ENCODE measurements around the gene FICD.

GRCh38 chr12:108477055-108477880 is 37.8 kb upstream of the FICD start:
- TF ChIP-seq EP300 (IDR thresholded peaks at IDR 0.05): no peak
- TF ChIP-seq CTCF (IDR thresholded peaks at IDR 0.05): no peak

All from upper lobe of left lung (tissue), 4 donors.